HepG2 (cell line): ENCODE measurements around the gene FMN2. TPM values are rescaled to one million over a fixed set of nuclear protein-coding genes. Genes with fewer than 3 reads are reported as not detected.

Experiments
- ATAC-seq: fragments of 200-7000 bp; cut with Tn5 transposase; 3 replicates; pipeline ENCODE4 v1.9.1; 2020; ENCODE audit warnings: mild to moderate bottlenecking, moderate library complexity
- BruUV-seq: library from RNA; stranded (reverse); fragments of 400-500 nt; replicated peaks from 2 replicates; lab custom pipeline; 2021; lab: Mats Ljungman, UMichigan
- CTCF ChIA-PET: fragments of 300-600 bp; formaldehyde crosslinking; extraction: SDS; loops from one replicate; lab custom pipeline; 2021; ENCODE audit warnings: low total read pairs, inconsistent platforms, low intra/inter-chr PET ratio; lab: Yijun Ruan, JAX
- POLR2A ChIA-PET: fragments of 350-600 bp; sonication (Branson Sonifier 250); formaldehyde crosslinking; loops from one replicate; lab custom pipeline; 2020; ENCODE audit warnings: antibody characterized with exemption, inconsistent platforms; lab: Yijun Ruan, JAX
- DNase-seq: peaks from one replicate; pipeline ENCODE4 v3.0.0-alpha.2; 2015; ENCODE audit warnings: low spot score
- FAIRE-seq: peaks from 3 replicates; lab custom pipeline; 2011; peaks lifted over from hg19 to GRCh38; lab: Jason Lieb, UNC
- H2AFZ ChIP-seq: one replicate; pipeline ENCODE4 v1.6.1; 2011; ENCODE audit warnings: low read length, inconsistent platforms
- H3K27ac ChIP-seq: fragments of 300-600 bp; 3 replicates; pipeline ENCODE4 v1.8.0; 2011; ENCODE audit warnings: mixed run types, mild to moderate bottlenecking, mixed read lengths, low read length, inconsistent platforms; ENCODE audit not compliant: insufficient read depth; ENCODE audit errors: extremely low read length
- H3K27me3 ChIP-seq, 2 experiments: fragments of 200-600 bp in 1 of 2; 2 replicates in 1 of 2; 3 replicates in 1 of 2; pipeline versions ENCODE4 v1.6.0 to v1.8.0; 2011; ENCODE audit warnings: low read length in 2 of 2, mild to moderate bottlenecking in 2 of 2, moderate library complexity in 2 of 2, inconsistent platforms in 1 of 2; ENCODE audit not compliant: insufficient read depth in 2 of 2, control insufficient read depth in 1 of 2
- H3K36me3 ChIP-seq, 2 experiments: fragments of 200-600 bp in 1 of 2; replicated peaks in 1 of 2; 2 replicates in 1 of 2; 3 replicates in 1 of 2; pipeline versions ENCODE4 v1.5.1 to v1.8.0; 2011; ENCODE audit warnings: low read length in 2 of 2, inconsistent platforms in 1 of 2; ENCODE audit not compliant: insufficient read depth in 2 of 2, control insufficient read depth in 1 of 2
- H3K4me1 ChIP-seq: 2 replicates; pipeline ENCODE4 v1.5.1; 2012; ENCODE audit warnings: low read length, inconsistent platforms; ENCODE audit not compliant: insufficient read depth
- H3K4me2 ChIP-seq: 2 replicates; pipeline ENCODE4 v1.6.0; 2011; ENCODE audit warnings: low read depth, low read length, inconsistent platforms
- H3K4me3 ChIP-seq, 3 experiments: fragments of 200-600 bp in 1 of 3; sonication (generic), shearing (Covaris generic) in 1 of 3; replicated peaks in 1 of 3; 2 replicates each; pipeline ENCODE4 v1.5.1; 2011 to 2016; ENCODE audit warnings: low read length in 3 of 3, inconsistent platforms in 2 of 3, low read depth in 2 of 3, mild to moderate bottlenecking in 2 of 3, control low read depth in 1 of 3, mixed read lengths in 1 of 3; ENCODE audit not compliant: insufficient read depth in 1 of 3
- H3K79me2 ChIP-seq: one replicate; pipeline ENCODE4 v1.6.1; 2011; ENCODE audit warnings: low read length, inconsistent platforms; ENCODE audit not compliant: insufficient read depth
- H3K9ac ChIP-seq: 2 replicates; pipeline ENCODE4 v1.6.0; 2011; ENCODE audit warnings: mild to moderate bottlenecking, low read depth, low read length, inconsistent platforms; ENCODE audit not compliant: insufficient read depth
- H3K9me3 ChIP-seq: 2 replicates; pipeline ENCODE4 v1.5.1; 2012; ENCODE audit warnings: mild to moderate bottlenecking, low read length
- H4K20me1 ChIP-seq: 2 replicates; pipeline ENCODE4 v1.6.0; 2011; ENCODE audit warnings: inconsistent platforms, mild to moderate bottlenecking, low read length, moderate library complexity; ENCODE audit not compliant: insufficient read depth
- ARNT ChIP-seq: fragments of 450-650 bp; IDR thresholded peaks from 2 replicates; pipeline ENCODE4 v1.6.1; 2017
- BRCA1 ChIP-seq: sonication (generic); formaldehyde crosslinking; IDR thresholded peaks from 2 replicates; pipeline ENCODE4 v1.4.0; 2020; ENCODE audit warnings: missing genetic modification reagents
- CENPX ChIP-seq: sonication (generic); formaldehyde crosslinking; IDR thresholded peaks from 2 replicates; pipeline ENCODE4 v1.9.0; 2021; ENCODE audit warnings: mild to moderate bottlenecking, missing genetic modification reagents, moderate library complexity
- GABPA ChIP-seq, 2 experiments: IDR thresholded peaks; 2 replicates each; pipeline ENCODE4 v1.6.1; 2011 to 2016; ENCODE audit warnings: low read depth in 2 of 2, low read length in 1 of 2, missing biosample characterization in 1 of 2, missing genetic modification characterization in 1 of 2
- LCORL ChIP-seq, 2 experiments: fragments of 450-650 bp in 1 of 2; sonication (generic) in 1 of 2; formaldehyde crosslinking in 1 of 2; IDR thresholded peaks; 2 replicates each; pipeline versions ENCODE4 v1.5.0 to v1.6.1; 2017 to 2020; ENCODE audit warnings: antibody characterized with exemption in 1 of 2, missing genetic modification reagents in 1 of 2
- NFE2L2 ChIP-seq: fragments of 150-350 bp; IDR thresholded peaks from 2 replicates; pipeline ENCODE4 v1.6.1; 2014; ENCODE audit warnings: low read length
- NFYC ChIP-seq: IDR thresholded peaks from 2 replicates; pipeline ENCODE4 v1.6.1; 2016; ENCODE audit warnings: missing genetic modification reagents, missing compliant biosample characterization
- ONECUT2 ChIP-seq: sonication (generic); formaldehyde crosslinking; IDR thresholded peaks from 2 replicates; pipeline ENCODE4 v1.4.0; 2020; ENCODE audit warnings: missing genetic modification reagents
- REXO4 ChIP-seq: sonication (generic); formaldehyde crosslinking; IDR thresholded peaks from 2 replicates; pipeline ENCODE4 v1.8.0; 2022; ENCODE audit warnings: missing genetic modification reagents, mild to moderate bottlenecking, borderline replicate concordance
- SATB2 ChIP-seq: sonication (generic); formaldehyde crosslinking; IDR thresholded peaks from 2 replicates; pipeline ENCODE4 v1.5.0; 2020; ENCODE audit warnings: missing genetic modification reagents
- SIX4 ChIP-seq: sonication (generic); formaldehyde crosslinking; IDR thresholded peaks from 2 replicates; pipeline ENCODE4 v1.4.0; 2020; ENCODE audit warnings: missing genetic modification reagents
- TBX2 ChIP-seq: sonication (generic); formaldehyde crosslinking; IDR thresholded peaks from 2 replicates; pipeline ENCODE4 v1.5.0; 2020; ENCODE audit warnings: missing genetic modification reagents, mild to moderate bottlenecking, borderline replicate concordance
- ZC3H4 ChIP-seq: sonication (generic); formaldehyde crosslinking; IDR thresholded peaks from 2 replicates; pipeline ENCODE4 v1.4.0; 2020; ENCODE audit warnings: missing genetic modification reagents, borderline replicate concordance
- ZNF337 ChIP-seq: sonication (generic); formaldehyde crosslinking; IDR thresholded peaks from 2 replicates; pipeline ENCODE4 v1.5.1; 2020; ENCODE audit warnings: missing genetic modification reagents, low read depth, mild to moderate bottlenecking, borderline replicate concordance
- ZNF432 ChIP-seq: sonication (generic); formaldehyde crosslinking; IDR thresholded peaks from 2 replicates; pipeline ENCODE4 v1.5.0; 2020; ENCODE audit warnings: missing genetic modification reagents, mild to moderate bottlenecking, borderline replicate concordance
- ZNF709 ChIP-seq: sonication (generic); formaldehyde crosslinking; IDR thresholded peaks from 2 replicates; pipeline ENCODE4 v1.5.0; 2020; ENCODE audit warnings: mild to moderate bottlenecking, missing genetic modification reagents
- WGBS: methylation state at CpG from one replicate; pipeline ENCODE4 v1.1.6; 2017; ENCODE audit warnings: low lambda C conversion rate; 5-methylcytosine and 5-hydroxymethylcytosine counted together
- in situ Hi-C: cut with HindIII; loops from 2 replicates; pipeline ENCODE4 v1.10.0; 2017; ENCODE audit warnings: low pct_unique_long_range_greater_than_20kb; ENCODE audit not compliant: extremely low pct_ligation_motif_present
- intact Hi-C: fragments of 100-400 bp; cut with micrococcal nuclease; formaldehyde crosslinking; loops from one replicate; pipeline ENCODE4 v1.10.0; 2022; ENCODE audit not compliant: unreplicated experiment
- polyA plus RNA-seq, 8 experiments: library from polyadenylated mRNA; depleted of rRNA in 3 of 8; stranded (reverse) in 7 of 8; unstranded in 1 of 8; fragments of >200 nt; fragmentation: Illumina TruSeq in 4 of 8; extraction: Trizol in 4 of 8; gene quantifications; 2 replicates each; pipeline versions ENCODE4 v1.2.1 to v1.2.3, GENCODE V29; 2011 to 2016; ENCODE audit warnings: low read depth in 4 of 8, missing spikeins in 1 of 8, mixed read lengths in 1 of 8; ENCODE audit not compliant: insufficient read depth in 1 of 8
- total RNA-seq, 5 experiments: library from RNA; depleted of rRNA; stranded (reverse); fragments of >200 nt; fragmentation: Illumina TruSeq; extraction: Trizol; gene quantifications; 2 replicates each; pipeline ENCODE4 v1.2.3, GENCODE V29; 2016; ENCODE audit warnings: low read depth in 1 of 5
- TF ChIP-seq, protein P1 (sequence below): sonication (generic); formaldehyde crosslinking; IDR thresholded peaks from 2 replicates; pipeline ENCODE4 v1.4.0; 2020; ENCODE audit warnings: missing genetic modification reagents, borderline replicate concordance

The FMN2 gene
- total and polyA plus RNA-seq, 2 of the 13 experiments (the other 11 are each of a cell fraction or from before 2014, with no cell fraction given), result not detected

DNA sequence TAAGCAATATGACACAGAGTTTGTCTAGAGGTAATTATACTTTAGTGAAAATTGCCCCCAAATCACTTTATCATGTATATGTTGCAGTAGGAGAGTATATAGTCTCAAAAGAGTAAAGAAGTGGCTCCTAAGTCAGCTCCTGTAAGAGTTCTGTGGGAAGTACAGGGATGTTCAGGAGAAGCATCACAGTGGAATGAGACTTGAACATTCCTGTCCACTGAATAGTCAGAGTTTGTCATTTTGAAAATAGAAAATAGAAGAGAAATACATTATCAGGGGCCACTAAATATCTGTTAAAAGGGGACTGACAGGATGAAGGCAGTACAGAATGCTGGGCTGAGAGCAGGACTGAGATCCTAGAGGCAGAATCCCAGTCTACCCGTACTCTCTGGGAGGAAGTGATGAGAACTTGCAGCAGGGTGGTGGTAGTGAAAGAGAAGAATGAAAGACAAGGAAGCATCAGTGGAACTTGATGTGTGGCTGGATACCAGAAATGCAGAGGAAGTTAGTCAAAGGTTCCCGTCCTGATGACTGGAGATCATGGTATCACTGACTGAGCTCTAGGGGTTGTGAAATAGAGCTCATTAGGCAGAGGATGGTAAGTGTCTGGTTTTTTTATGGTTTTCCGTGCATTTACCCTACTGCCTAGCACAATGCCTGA, 153.4 kb downstream of the FMN2 start:
- Histone ChIP-seq H4K20me1 (no peaks in the 10 kb centered on the region), H3K9me3 (peaks cover 4% of the 10 kb centered on the region; the same call in 1 of the 2 replicates), H2AFZ (no peak overlapping the region), H3K27me3 (no peaks in the 10 kb centered on the region), H3K9ac (no peak overlapping the region), H3K36me3 (no peaks in the 10 kb centered on the region), H3K79me2 (no peaks in the 10 kb centered on the region), H3K4me1 (no peaks in the 10 kb centered on the region), H3K4me3 (no peak overlapping the region), H3K4me2 (no peak overlapping the region), H3K27ac (no peak overlapping the region)
- POLR2A ChIA-PET, result no interaction called here
- 3% methylated on average over 3 of the region's 3 CpGs for WGBS
- CTCF ChIA-PET, result no interaction called here
- in situ Hi-C loops (no loop called here), intact Hi-C loops (no loop called here)
- no peak for FAIRE-seq
- no peak for ATAC-seq
- BruUV-seq, result no TSS peak
- DNase-seq, result no peak
- TF ChIP-seq GABPA (IDR thresholded peaks at IDR 0.05; ENCODE audit: low read depth, low read length) (no peak), GABPA (CRISPR knock-in tag; IDR thresholded peaks at IDR 0.05; ENCODE audit: low read depth) (no peak), LCORL (IDR thresholded peaks at IDR 0.05) (no peak), LCORL (CRISPR knock-in tag; IDR thresholded peaks at IDR 0.05) (no peak), SIX4 (CRISPR knock-in tag) (no peak), ZNF337 (no peak), ZNF709 (no peak), ZC3H4 (CRISPR knock-in tag) (no peak), TBX2 (CRISPR knock-in tag) (no peak)
- TF ChIP-seq, all 625 proteins: peak for 0

DNA sequence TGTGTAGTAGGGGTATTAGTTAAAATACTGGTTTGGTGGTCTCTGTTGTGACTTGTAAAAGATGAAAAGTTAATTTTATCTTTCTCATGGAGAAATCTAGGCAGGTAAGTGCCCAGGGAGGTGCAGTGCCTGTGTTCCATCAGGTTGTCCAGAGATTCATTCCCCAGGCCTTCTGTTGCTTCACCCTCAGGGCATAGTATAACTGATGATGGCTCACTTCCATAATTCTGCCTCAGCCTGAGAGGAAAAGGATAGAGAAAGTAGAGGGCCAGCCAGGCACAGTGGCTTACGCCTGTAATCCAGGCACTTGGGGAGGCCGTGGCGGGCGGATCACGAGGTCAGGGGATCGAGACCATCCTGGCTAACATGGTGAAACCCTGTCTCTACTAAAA, 153.9 kb downstream of the FMN2 start:
- DNase-seq (no peak), ATAC-seq (no peak), FAIRE-seq (no peak)
- Histone ChIP-seq H4K20me1 (no peaks in the 10 kb centered on the region), H2AFZ (no peak overlapping the region), H3K27ac (no peak overlapping the region), H3K9me3 (peaks cover 4% of the 10 kb centered on the region; the same call in 1 of the 2 replicates), H3K4me2 (no peak overlapping the region), H3K27me3 (no peaks in the 10 kb centered on the region), H3K9ac (no peak overlapping the region), H3K4me1 (no peaks in the 10 kb centered on the region), H3K36me3 (no peaks in the 10 kb centered on the region), H3K79me2 (no peaks in the 10 kb centered on the region), H3K4me3 (no peak overlapping the region)
- intact Hi-C loops, result no loop called here
- WGBS, result 21% methylated on average over 6 of the region's 6 CpGs
- in situ Hi-C loops, result no loop called here
- POLR2A ChIA-PET, result no interaction called here
- no TSS peak for BruUV-seq
- CTCF ChIA-PET, result no interaction called here
- TF ChIP-seq, protein P1, sequence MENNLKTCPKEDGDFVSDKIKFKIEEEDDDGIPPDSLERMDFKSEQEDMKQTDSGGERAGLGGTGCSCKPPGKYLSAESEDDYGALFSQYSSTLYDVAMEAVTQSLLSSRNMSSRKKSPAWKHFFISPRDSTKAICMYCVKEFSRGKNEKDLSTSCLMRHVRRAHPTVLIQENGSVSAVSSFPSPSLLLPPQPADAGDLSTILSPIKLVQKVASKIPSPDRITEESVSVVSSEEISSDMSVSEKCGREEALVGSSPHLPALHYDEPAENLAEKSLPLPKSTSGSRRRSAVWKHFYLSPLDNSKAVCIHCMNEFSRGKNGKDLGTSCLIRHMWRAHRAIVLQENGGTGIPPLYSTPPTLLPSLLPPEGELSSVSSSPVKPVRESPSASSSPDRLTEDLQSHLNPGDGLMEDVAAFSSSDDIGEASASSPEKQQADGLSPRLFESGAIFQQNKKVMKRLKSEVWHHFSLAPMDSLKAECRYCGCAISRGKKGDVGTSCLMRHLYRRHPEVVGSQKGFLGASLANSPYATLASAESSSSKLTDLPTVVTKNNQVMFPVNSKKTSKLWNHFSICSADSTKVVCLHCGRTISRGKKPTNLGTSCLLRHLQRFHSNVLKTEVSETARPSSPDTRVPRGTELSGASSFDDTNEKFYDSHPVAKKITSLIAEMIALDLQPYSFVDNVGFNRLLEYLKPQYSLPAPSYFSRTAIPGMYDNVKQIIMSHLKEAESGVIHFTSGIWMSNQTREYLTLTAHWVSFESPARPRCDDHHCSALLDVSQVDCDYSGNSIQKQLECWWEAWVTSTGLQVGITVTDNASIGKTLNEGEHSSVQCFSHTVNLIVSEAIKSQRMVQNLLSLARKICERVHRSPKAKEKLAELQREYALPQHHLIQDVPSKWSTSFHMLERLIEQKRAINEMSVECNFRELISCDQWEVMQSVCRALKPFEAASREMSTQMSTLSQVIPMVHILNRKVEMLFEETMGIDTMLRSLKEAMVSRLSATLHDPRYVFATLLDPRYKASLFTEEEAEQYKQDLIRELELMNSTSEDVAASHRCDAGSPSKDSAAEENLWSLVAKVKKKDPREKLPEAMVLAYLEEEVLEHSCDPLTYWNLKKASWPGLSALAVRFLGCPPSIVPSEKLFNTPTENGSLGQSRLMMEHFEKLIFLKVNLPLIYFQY, result no peak
- TF ChIP-seq REXO4 (no peak), SATB2 (CRISPR knock-in tag) (no peak), ARNT (no peak), BRCA1 (CRISPR knock-in tag) (no peak), NFYC (CRISPR knock-in tag) (no peak), CENPX (no peak), NFE2L2 (no peak), ZNF432 (CRISPR knock-in tag) (no peak), ONECUT2 (CRISPR knock-in tag) (no peak)
